Prostate gland (tissue), 2 donors: ENCODE measurements around the gene DNAAF5. TPM values are rescaled to one million over a fixed set of nuclear protein-coding genes. Genes with fewer than 3 reads are reported as not detected.
"Not testable (repeated sequence)": the region's sequence is repeated elsewhere in the genome, so short reads cannot be mapped to it uniquely, and the experiment has no call there.

Experiments
- DNase-seq: peaks from one replicate; pipeline ENCODE4 v3.0.0-alpha.2; 2019; ENCODE audit warnings: low spot score
- H3K27ac ChIP-seq, 2 donors: fragments of 200-600 bp; sonication (generic); 2 replicates each; pipeline ENCODE4 v1.5.1; 2017 to 2019
- H3K27me3 ChIP-seq: fragments of 200-600 bp; sonication (generic); replicated peaks from 2 replicates; pipeline ENCODE4 v1.5.1; 2019; ENCODE audit not compliant: insufficient read depth
- H3K36me3 ChIP-seq, 2 donors: fragments of 200-600 bp; sonication (generic); 1 replicate in 1 of 2; 2 replicates in 1 of 2; pipeline versions ENCODE4 v1.5.1 to v1.8.1; 2017 to 2019
- H3K4me1 ChIP-seq: fragments of 200-600 bp; sonication (generic); replicated peaks from 2 replicates; pipeline ENCODE4 v1.5.1; 2019
- H3K4me3 ChIP-seq, 2 donors: fragments of 200-600 bp; sonication (generic); 2 replicates each; pipeline ENCODE4 v1.5.1; 2017 to 2019
- H3K9me3 ChIP-seq: fragments of 200-600 bp; sonication (generic); 2 replicates; pipeline ENCODE4 v1.5.1; 2017
- CTCF ChIP-seq, 4 experiments: fragments of 200-600 bp in 2 of 4; fragments of 450-650 bp in 2 of 4; sonication (generic) in 2 of 4; IDR thresholded peaks; 1 replicate in 3 of 4; 2 replicates in 1 of 4; pipeline ENCODE4 v1.5.1; 2016 to 2019; ENCODE audit warnings: antibody characterized with exemption in 4 of 4, mild to moderate bottlenecking in 2 of 4, moderate library complexity in 2 of 4
- POLR2A ChIP-seq: fragments of 450-650 bp; IDR thresholded peaks from one replicate; pipeline ENCODE4 v1.6.1; 2016; ENCODE audit warnings: antibody characterized with exemption, mild to moderate bottlenecking
- POLR2AphosphoS5 ChIP-seq: sonication (generic); formaldehyde crosslinking; IDR thresholded peaks from one replicate; pipeline ENCODE4 v1.6.1; 2017; ENCODE audit warnings: antibody characterized with exemption
- WGBS: methylation state at CpG from one replicate; pipeline ENCODE4 v1.1.5; 2018; 5-methylcytosine and 5-hydroxymethylcytosine counted together
- intact Hi-C: fragments of 100-400 bp; cut with DNase I; formaldehyde crosslinking; loops from one replicate; pipeline ENCODE4 v1.14.2; 2022
- total RNA-seq, 2 donors: library from RNA; depleted of rRNA; stranded (reverse); fragments of >200 nt; gene quantifications; one replicate each; pipeline ENCODE4 v1.1.0, GENCODE V29; 2016

DNAAF5 gene
- total RNA-seq, 2 donors from 2014 or later = 30.8 to 52.0 TPM

- intact Hi-C loops = no loop called here
- Histone ChIP-seq H3K4me1 (no peaks in the 10 kb centered on the region), H3K27me3 (no peaks in the 10 kb centered on the region), H3K4me3 (no peak overlapping the region), H3K36me3 (peaks cover 5 to 18% of the 10 kb centered on the region in 2 donors), H3K27ac (no peak overlapping the region), H3K9me3 (no peaks in the 10 kb centered on the region)
- no peak for DNase-seq
- TF ChIP-seq POLR2A (no peak), CTCF (IDR thresholded peaks at IDR 0.05) (no peak), POLR2AphosphoS5 (no peak)
- WGBS = 93% methylated on average over 17 of the region's 17 CpGs
Measured at GRCh38 chr7:741191-741671, 14.7 kb downstream of the DNAAF5 start.

DNA sequence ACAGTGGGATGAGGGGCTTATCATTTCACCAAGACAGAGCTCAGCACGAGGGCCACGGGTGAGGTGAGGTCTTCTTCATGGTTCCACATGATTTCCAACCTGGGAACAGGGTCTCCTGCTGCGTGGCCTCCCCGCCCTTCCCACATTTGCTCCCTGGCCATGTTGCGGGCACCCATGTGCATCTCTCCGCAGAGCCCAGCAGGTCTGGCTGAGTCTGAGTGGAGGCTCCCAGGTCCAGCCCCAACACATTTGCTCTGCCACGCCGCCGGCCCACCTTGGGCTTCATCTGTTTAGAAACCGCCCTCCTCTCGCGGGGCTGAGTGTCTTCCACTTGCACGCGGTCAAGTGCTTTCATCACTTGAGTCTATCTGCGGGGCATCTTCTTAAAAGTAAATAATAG is 15.4 kb downstream of the DNAAF5 start:
- Histone ChIP-seq H3K4me1 (no peaks in the 10 kb centered on the region), H3K36me3 (peaks cover 5 to 18% of the 10 kb centered on the region in 2 donors), H3K4me3 (no peak overlapping the region), H3K27ac (no peak overlapping the region), H3K9me3 (no peaks in the 10 kb centered on the region), H3K27me3 (no peaks in the 10 kb centered on the region)
- intact Hi-C loops = no loop called here
- WGBS = 89% methylated on average over 15 of the region's 15 CpGs
- no peak for DNase-seq
- TF ChIP-seq CTCF (IDR thresholded peaks at IDR 0.05) = no peak
- no peak for TF ChIP-seq POLR2A
- no peak for TF ChIP-seq POLR2AphosphoS5

DNA sequence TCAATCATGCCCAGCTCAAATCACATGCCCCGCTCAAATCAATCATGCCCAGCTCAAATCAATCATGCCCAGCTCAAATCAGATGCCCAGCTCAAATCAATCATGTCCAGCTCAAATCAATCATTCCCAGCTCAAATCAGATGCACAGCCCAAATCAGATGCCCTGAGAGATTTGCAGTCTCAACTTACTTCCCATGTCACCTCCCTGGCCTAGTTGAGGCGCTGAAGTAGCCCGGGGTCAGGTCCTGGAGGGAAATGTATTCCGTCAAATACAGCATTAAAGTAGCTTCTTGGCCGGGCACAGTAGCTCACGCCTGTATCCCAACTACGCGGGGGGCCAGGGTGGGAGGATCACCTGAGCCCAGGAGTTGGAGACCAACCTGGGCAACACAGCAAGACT is 16.3 kb downstream of the DNAAF5 start:
- no peak overlapping the region for H3K27ac ChIP-seq
- no peak for DNase-seq
- intact Hi-C loops = no loop called here
- TF ChIP-seq POLR2AphosphoS5 (no peak), POLR2A (no peak), CTCF (IDR thresholded peaks at IDR 0.05) (no peak)
- no peaks in the 10 kb centered on the region for H3K4me1 ChIP-seq
- WGBS = 77% methylated on average over 8 of the region's 8 CpGs
- H3K27me3 ChIP-seq = no peaks in the 10 kb centered on the region
- H3K36me3 ChIP-seq = peaks cover 5 to 18% of the 10 kb centered on the region in 2 donors
- no peak overlapping the region for H3K4me3 ChIP-seq
- no peaks in the 10 kb centered on the region for H3K9me3 ChIP-seq

- H3K27ac ChIP-seq, H3K27me3 ChIP-seq, intact Hi-C loops, H3K4me1 ChIP-seq, H3K4me3 ChIP-seq, DNase-seq, H3K9me3 ChIP-seq: not testable (repeated sequence)
- 83% methylated on average over 14 of the region's 14 CpGs for WGBS
- peaks cover 5 to 18% of the 10 kb centered on the region in 2 donors for H3K36me3 ChIP-seq
Measured at GRCh38 chr7:743341-744127, 17.0 kb downstream of the DNAAF5 start.

DNA sequence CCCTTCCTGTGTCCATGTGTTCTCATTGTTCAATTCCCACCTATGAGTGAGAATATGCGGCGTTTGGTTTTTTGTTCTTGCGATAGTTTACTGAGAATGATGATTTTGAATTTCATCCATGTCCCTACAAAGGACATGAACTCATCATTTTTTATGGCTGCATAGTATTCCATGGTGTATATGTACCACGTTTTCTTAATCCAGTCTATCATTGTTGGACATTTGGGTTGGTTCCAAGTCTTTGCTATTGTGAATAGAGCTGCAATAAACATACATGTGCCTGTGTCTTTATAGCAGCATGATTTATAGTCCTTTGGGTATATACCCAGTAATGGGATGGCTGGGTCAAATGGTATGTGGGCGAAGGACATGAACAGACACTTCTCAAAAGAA is 17.6 kb downstream of the DNAAF5 start:
- 92% methylated on average over 5 of the region's 5 CpGs for WGBS
- H3K4me1 ChIP-seq, DNase-seq, intact Hi-C loops, H3K27ac ChIP-seq, H3K9me3 ChIP-seq, H3K27me3 ChIP-seq, H3K4me3 ChIP-seq: not testable (repeated sequence)
- peaks cover 5 to 18% of the 10 kb centered on the region in 2 donors for H3K36me3 ChIP-seq

- H3K9me3 ChIP-seq = no peaks in the 10 kb centered on the region
- no peak overlapping the region for H3K4me3 ChIP-seq
- intact Hi-C loops = no loop called here
- no peak for DNase-seq
- H3K27ac ChIP-seq = no peak overlapping the region
- H3K36me3 ChIP-seq = peaks cover 5 to 16% of the 10 kb centered on the region in 2 donors
- H3K4me1 ChIP-seq = peaks cover 3% of the 10 kb centered on the region
- H3K27me3 ChIP-seq = no peaks in the 10 kb centered on the region
- no peak for TF ChIP-seq POLR2A
- no peak for TF ChIP-seq POLR2AphosphoS5
- TF ChIP-seq CTCF (IDR thresholded peaks at IDR 0.05) = no peak
- WGBS = 96% methylated on average over 20 of the region's 20 CpGs
Measured at GRCh38 chr7:744854-745430, 18.4 kb downstream of the DNAAF5 start.
